SKM-1 treated with dmso at 0.1 percent for 144 hours (cell line): ENCODE results near the gene TMEM81.

Source experiments
- DNase-seq: peaks from one replicate; lab custom pipeline; 2025; ENCODE audit not compliant: unreplicated experiment; lab: John Stamatoyannopoulos, UW

Gene TMEM81

GRCh38 chr1:205061227-205061626 is 23.0 kb downstream of the TMEM81 start:
- no peak for DNase-seq

- DNase-seq = no peak
Measured at GRCh38 chr1:205060746-205061145, 23.5 kb downstream of the TMEM81 start.

- no peak for DNase-seq
Measured at GRCh38 chr1:205059660-205060059, 24.6 kb downstream of the TMEM81 start.

GRCh38 chr1:205058853-205059252 is 25.4 kb downstream of the TMEM81 start:
- DNase-seq = no peak

- no peak for DNase-seq
Measured at GRCh38 chr1:205057808-205058575, 26.3 kb downstream of the TMEM81 start.

- no peak for DNase-seq
Measured at GRCh38 chr1:205056956-205057568, 27.2 kb downstream of the TMEM81 start.

GRCh38 chr1:205056188-205056611 is 28.1 kb downstream of the TMEM81 start:
- DNase-seq = no peak

- no peak for DNase-seq
Measured at GRCh38 chr1:205054013-205054412, 30.2 kb downstream of the TMEM81 start.

GRCh38 chr1:205053296-205053695 is 31.0 kb downstream of the TMEM81 start:
- DNase-seq = no peak

GRCh38 chr1:205052690-205053089 is 31.6 kb downstream of the TMEM81 start:
- DNase-seq = no peak

GRCh38 chr1:205049479-205049878 is 34.8 kb downstream of the TMEM81 start:
- DNase-seq = no peak

GRCh38 chr1:205048382-205048781 is 35.9 kb downstream of the TMEM81 start:
- DNase-seq = no peak

- DNase-seq = no peak
Measured at GRCh38 chr1:205047764-205048231, 36.5 kb downstream of the TMEM81 start.

- DNase-seq = no peak
Measured at GRCh38 chr1:205046870-205047269, 37.4 kb downstream of the TMEM81 start.

- DNase-seq = no peak
Measured at GRCh38 chr1:205045146-205045545, 39.1 kb downstream of the TMEM81 start.

GRCh38 chr1:205044741-205045140 is 39.5 kb downstream of the TMEM81 start:
- DNase-seq = no peak

- DNase-seq = no peak
Measured at GRCh38 chr1:205043866-205044265, 40.4 kb downstream of the TMEM81 start.

GRCh38 chr1:205042911-205043806 is 41.1 kb downstream of the TMEM81 start, which contains the start of gene CNTN2:
Gene CNTN2 (plus strand): TSS chr1:205043212. CDS start chr1:205053186, 9,974 bp downstream.
- DNase-seq = no peak

GRCh38 chr1:205041998-205042910 is 42.0 kb downstream of the TMEM81 start:
- no peak for DNase-seq

GRCh38 chr1:205041001-205041715 is 43.1 kb downstream of the TMEM81 start:
- DNase-seq = no peak
